Peyer's patch (tissue), 4 donors: ENCODE data around the gene TMEM121B.

ENCODE experiments used
- POLR2A ChIP-seq, 2 donors: fragments of 450-650 bp; IDR thresholded peaks; one replicate each; pipeline ENCODE4 v1.5.1; 2017; ENCODE audit warnings: antibody characterized with exemption in 2 of 2, mild to moderate bottlenecking in 2 of 2, moderate library complexity in 2 of 2
- TF ChIP-seq, protein P1 (sequence below), 6 experiments: fragments of 450-650 bp in 4 of 6; fragments of 200-600 bp in 2 of 6; sonication (generic) in 1 of 6; IDR thresholded peaks; one replicate each; pipeline ENCODE4 v1.5.1; 2017 to 2019; ENCODE audit warnings: antibody characterized with exemption in 6 of 6, mild to moderate bottlenecking in 3 of 6, moderate library complexity in 1 of 6

DNA sequence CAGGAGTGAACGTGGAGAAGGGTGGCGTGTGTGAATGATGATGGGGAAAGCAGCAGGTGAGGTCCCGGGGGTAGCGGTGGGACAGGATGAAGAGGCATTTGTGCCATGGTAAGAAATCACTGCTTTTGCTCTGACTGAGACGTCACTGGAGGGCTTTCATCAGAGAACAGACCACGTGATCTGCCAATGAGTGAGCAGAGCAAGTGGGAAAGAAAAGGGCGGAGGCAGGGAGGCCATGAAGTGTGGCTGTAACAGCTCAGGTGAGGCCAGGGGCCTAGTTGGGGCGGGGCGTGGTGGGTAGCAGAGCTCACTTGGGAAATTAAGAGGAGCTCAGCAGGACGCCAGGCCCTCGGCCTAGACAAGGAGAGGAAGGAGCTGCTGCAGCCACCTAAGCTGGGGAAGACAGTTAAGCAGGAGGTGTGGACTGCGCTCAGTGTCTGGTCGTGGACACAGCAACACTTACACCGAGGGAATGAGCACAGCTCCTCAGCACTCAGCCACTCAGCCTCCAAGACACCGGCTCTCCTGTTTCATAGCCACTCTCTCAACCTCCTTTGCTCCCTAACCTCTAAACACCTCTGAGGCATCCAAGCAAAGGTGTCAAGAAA, 14.1 kb upstream of the TMEM121B start:
- TF ChIP-seq, protein P1, sequence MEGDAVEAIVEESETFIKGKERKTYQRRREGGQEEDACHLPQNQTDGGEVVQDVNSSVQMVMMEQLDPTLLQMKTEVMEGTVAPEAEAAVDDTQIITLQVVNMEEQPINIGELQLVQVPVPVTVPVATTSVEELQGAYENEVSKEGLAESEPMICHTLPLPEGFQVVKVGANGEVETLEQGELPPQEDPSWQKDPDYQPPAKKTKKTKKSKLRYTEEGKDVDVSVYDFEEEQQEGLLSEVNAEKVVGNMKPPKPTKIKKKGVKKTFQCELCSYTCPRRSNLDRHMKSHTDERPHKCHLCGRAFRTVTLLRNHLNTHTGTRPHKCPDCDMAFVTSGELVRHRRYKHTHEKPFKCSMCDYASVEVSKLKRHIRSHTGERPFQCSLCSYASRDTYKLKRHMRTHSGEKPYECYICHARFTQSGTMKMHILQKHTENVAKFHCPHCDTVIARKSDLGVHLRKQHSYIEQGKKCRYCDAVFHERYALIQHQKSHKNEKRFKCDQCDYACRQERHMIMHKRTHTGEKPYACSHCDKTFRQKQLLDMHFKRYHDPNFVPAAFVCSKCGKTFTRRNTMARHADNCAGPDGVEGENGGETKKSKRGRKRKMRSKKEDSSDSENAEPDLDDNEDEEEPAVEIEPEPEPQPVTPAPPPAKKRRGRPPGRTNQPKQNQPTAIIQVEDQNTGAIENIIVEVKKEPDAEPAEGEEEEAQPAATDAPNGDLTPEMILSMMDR (IDR thresholded peaks at IDR 0.05), result no peak
- TF ChIP-seq POLR2A (IDR thresholded peaks at IDR 0.05), result no peak
